Esophagus muscularis mucosa (tissue), 4 donors: ENCODE measurements around the gene RNF224. TPM values are rescaled to one million over a fixed set of nuclear protein-coding genes. Genes with fewer than 3 reads are reported as not detected.
A peak's percentile ranks its signal among the peaks of the same experiment; 100 is the strongest.

Source experiments
- DNase-seq: peaks from one replicate; pipeline ENCODE4 v3.0.0-alpha.2; 2017; ENCODE audit errors: extremely low spot score
- H3K27ac ChIP-seq, 4 donors: fragments of 200-600 bp; sonication (generic); replicated peaks in 1 of 4; 1 replicate in 3 of 4; 2 replicates in 1 of 4; pipeline ENCODE4 v1.5.1; 2016 to 2019; ENCODE audit warnings: mild to moderate bottlenecking in 1 of 4
- H3K27me3 ChIP-seq, 4 donors: fragments of 200-600 bp; sonication (generic); one replicate each; pipeline versions ENCODE4 v1.5.1 to v1.6.0; 2016 to 2019
- H3K36me3 ChIP-seq, 4 donors: fragments of 200-600 bp; sonication (generic); one replicate each; pipeline ENCODE4 v1.5.1; 2016 to 2019
- H3K4me1 ChIP-seq, 4 donors: fragments of 200-600 bp; sonication (generic); one replicate each; pipeline ENCODE4 v1.5.1; 2016 to 2019
- H3K4me3 ChIP-seq, 4 donors: fragments of 200-600 bp; sonication (generic); 1 replicate in 2 of 4; 2 replicates in 2 of 4; pipeline ENCODE4 v1.5.1; 2016 to 2019; ENCODE audit warnings: mild to moderate bottlenecking in 4 of 4, moderate library complexity in 1 of 4
- H3K9me3 ChIP-seq, 4 donors: fragments of 200-600 bp; sonication (generic); 1 replicate in 3 of 4; 2 replicates in 1 of 4; pipeline ENCODE4 v1.5.1; 2016 to 2019
- CTCF ChIP-seq, 3 experiments: fragments of 200-600 bp in 2 of 3; fragments of 450-650 bp in 1 of 3; sonication (generic) in 2 of 3; IDR thresholded peaks; one replicate each; pipeline ENCODE4 v1.5.1; 2017 to 2019; ENCODE audit warnings: antibody characterized with exemption in 3 of 3, mild to moderate bottlenecking in 2 of 3, moderate library complexity in 1 of 3
- EP300 ChIP-seq: sonication (generic); formaldehyde crosslinking; IDR thresholded peaks from one replicate; pipeline ENCODE4 v1.6.1; 2017; ENCODE audit warnings: antibody characterized with exemption
- POLR2A ChIP-seq: fragments of 450-650 bp; IDR thresholded peaks from one replicate; pipeline ENCODE4 v1.6.1; 2017; ENCODE audit warnings: antibody characterized with exemption, moderate library complexity, mild to moderate bottlenecking, low read depth
- POLR2AphosphoS5 ChIP-seq, 2 donors: sonication (generic); formaldehyde crosslinking; IDR thresholded peaks; one replicate each; pipeline ENCODE4 v1.6.1; 2017; ENCODE audit warnings: antibody characterized with exemption in 2 of 2
- WGBS: methylation state at CpG from one replicate; pipeline ENCODE4 v1.1.5; 2018; 5-methylcytosine and 5-hydroxymethylcytosine counted together
- intact Hi-C: fragments of 100-400 bp; cut with DNase I; formaldehyde crosslinking; loops from one replicate; pipeline ENCODE4 v1.15.1; 2023
- total RNA-seq, 4 donors: library from RNA; depleted of rRNA; stranded (reverse); fragments of >200 nt; gene quantifications; one replicate each; pipeline versions ENCODE4 v1.1.0 to v1.2.1, GENCODE V29; 2016

RNF224 gene
- total RNA-seq, 4 donors from 2014 or later, result not detected

- no peak overlapping the region for H3K27ac ChIP-seq
- intact Hi-C loops, result no loop called here
- DNase-seq, result no peak
- H3K4me1 ChIP-seq, result peaks cover 55 to 86% (median 69%) of the 10 kb centered on the region in 4 donors
- H3K27me3 ChIP-seq, result no peaks in the 10 kb centered on the region
- no peaks in the 10 kb centered on the region for H3K36me3 ChIP-seq
- no peak overlapping the region for H3K4me3 ChIP-seq
- no peaks in the 10 kb centered on the region for H3K9me3 ChIP-seq
- TF ChIP-seq CTCF (IDR thresholded peaks at IDR 0.05) (no peak), EP300 (no peak), POLR2AphosphoS5 (IDR thresholded peaks at IDR 0.05) (no peak), POLR2A (no peak)
- 84% methylated on average over 17 of the region's 19 CpGs for WGBS
Observed at GRCh38 chr9:137198051-137198901, 29.0 kb upstream of the RNF224 start.

- DNase-seq, result no peak
- no peaks in the 10 kb centered on the region for H3K27me3 ChIP-seq
- 90% methylated on average over 2 of the region's 11 CpGs for WGBS
- TF ChIP-seq POLR2A (no peak), EP300 (no peak), POLR2AphosphoS5 (IDR thresholded peaks at IDR 0.05) (no peak), CTCF (IDR thresholded peaks at IDR 0.05) (no peak)
- no peaks in the 10 kb centered on the region for H3K9me3 ChIP-seq
- H3K27ac ChIP-seq, result no peak overlapping the region
- peaks cover 61 to 89% (median 75%) of the 10 kb centered on the region in 4 donors for H3K4me1 ChIP-seq
- H3K4me3 ChIP-seq, result peak overlapping the region in 3 of 4 donors; percentile 70 to 76 (median 75)
- intact Hi-C loops, result no loop called here
- H3K36me3 ChIP-seq, result no peaks in the 10 kb centered on the region
Observed at GRCh38 chr9:137198902-137199283, 28.4 kb upstream of the RNF224 start.

- no peaks in the 10 kb centered on the region for H3K27me3 ChIP-seq
- H3K36me3 ChIP-seq, result no peaks in the 10 kb centered on the region
- WGBS, result no CpG with 5 or more reads among the region's 51 CpGs
- TF ChIP-seq POLR2AphosphoS5 (IDR thresholded peaks at IDR 0.05) (no peak), POLR2A (no peak), CTCF (IDR thresholded peaks at IDR 0.05) (no peak), EP300 (no peak)
- peaks cover 68 to 89% (median 78%) of the 10 kb centered on the region in 4 donors for H3K4me1 ChIP-seq
- DNase-seq, result no peak
- H3K9me3 ChIP-seq, result no peaks in the 10 kb centered on the region
- H3K4me3 ChIP-seq, result peak overlapping the region; percentile 70 to 76 (median 74)
- H3K27ac ChIP-seq, result peak overlapping the region in 2 of 4 donors; percentile 55 to 84
- intact Hi-C loops, result loop anchor here (2.0 kb wide), 1 partner anchor 21 kb away; no protein-coding TSS in a partner anchor
Observed at GRCh38 chr9:137199411-137200121, 27.7 kb upstream of the RNF224 start.

- Histone ChIP-seq H3K36me3 (no peaks in the 10 kb centered on the region), H3K27ac (peak within 1 kb of the TSS; percentile 79 to 86 (median 84)), H3K4me1 (peaks cover 72 to 85% (median 74%) of the 10 kb centered on the region in 4 donors), H3K27me3 (no peaks in the 10 kb centered on the region), H3K9me3 (no peaks in the 10 kb centered on the region), H3K4me3 (peak within 1 kb of the TSS; percentile 70 to 76 (median 74))
- intact Hi-C loops, result loop anchor here (2.0 kb wide), 1 partner anchor 20 kb away; no protein-coding TSS in a partner anchor
- no CpG with 5 or more reads among the region's 118 CpGs for WGBS
- DNase-seq, result peak; percentile 100
- no peak for TF ChIP-seq EP300
- peak; percentile 83 to 91 for TF ChIP-seq POLR2AphosphoS5 (IDR thresholded peaks at IDR 0.05)
- peak; percentile 62 for TF ChIP-seq POLR2A
- peak in 1 of 3 experiments; percentile 18 for TF ChIP-seq CTCF (IDR thresholded peaks at IDR 0.05)
Observed at GRCh38 chr9:137200311-137201204, 26.7 kb upstream of the RNF224 start, which contains the start of gene TPRN. TPRN (minus strand) TSS chr9:137200741; CDS start chr9:137200711, 30 bp downstream.
